GM18505 (cell line): ENCODE data around the gene PDE6A.

Source experiments
- ATAC-seq: cut with Tn5 transposase; IDR thresholded peaks from one replicate; pipeline ENCODE4 v1.9.1; 2021; ENCODE audit not compliant: unreplicated experiment
- POLR2A ChIP-seq: IDR thresholded peaks from 4 replicates; pipeline ENCODE4 v1.6.1; 2011; ENCODE audit warnings: borderline replicate concordance; ENCODE audit not compliant: insufficient read depth, insufficient read length; ENCODE audit errors: extremely low read depth

PDE6A gene

GRCh38 chr5:149944666-149945065 is at the start of gene PDE6A:
TSS of gene PDE6A (minus strand) at chr5:149944793. CDS start at chr5:149944673, 120 bp downstream.
- no peak for ATAC-seq
- TF ChIP-seq POLR2A: no peak

- no peak for TF ChIP-seq POLR2A
- no peak for ATAC-seq
These were observed 48.9 kb upstream of the PDE6A start for GRCh38 chr5:149993471-149993870.

- TF ChIP-seq POLR2A: no peak
- ATAC-seq: no peak
These were observed 46.2 kb upstream of the PDE6A start for GRCh38 chr5:149990518-149991376.

- no peak for ATAC-seq
- TF ChIP-seq POLR2A: no peak
These were observed 43.5 kb upstream of the PDE6A start for GRCh38 chr5:149988126-149988525.

- no peak for ATAC-seq
- TF ChIP-seq POLR2A: no peak
These were observed 37.9 kb upstream of the PDE6A start for GRCh38 chr5:149982505-149982904.

- TF ChIP-seq POLR2A: no peak
- no peak for ATAC-seq
These were observed 36.6 kb upstream of the PDE6A start for GRCh38 chr5:149981206-149981605.

- no peak for TF ChIP-seq POLR2A
- ATAC-seq: no peak
These were observed 35.3 kb upstream of the PDE6A start for GRCh38 chr5:149979896-149980295.

- ATAC-seq: no peak
- TF ChIP-seq POLR2A: no peak
These were observed 30.8 kb upstream of the PDE6A start for GRCh38 chr5:149975409-149975808.

GRCh38 chr5:149969181-149969930 is 24.8 kb upstream of the PDE6A start:
- no peak for ATAC-seq
- no peak for TF ChIP-seq POLR2A

- TF ChIP-seq POLR2A: no peak
- ATAC-seq: no peak
These were observed 22.4 kb upstream of the PDE6A start for GRCh38 chr5:149966946-149967345.

- ATAC-seq: no peak
These were observed 19.1 kb upstream of the PDE6A start for GRCh38 chr5:149963729-149964128.

GRCh38 chr5:149962601-149963300 is 18.2 kb upstream of the PDE6A start:
- ATAC-seq: no peak
- TF ChIP-seq POLR2A: no peak

More at GRCh38 chr5:149963729-149964128, 19.1 kb upstream of the PDE6A start:
- TF ChIP-seq POLR2A: no peak

- TF ChIP-seq POLR2A: no peak
- ATAC-seq: no peak
These were observed 17.4 kb upstream of the PDE6A start for GRCh38 chr5:149961957-149962409.
